GM12864 (cell line): ENCODE measurements around the gene FIGNL1.

Experiments
- DNase-seq: peaks from one replicate; pipeline ENCODE4 v3.0.0-alpha.2; 2011; ENCODE audit warnings: low read depth
- H3K4me3 ChIP-seq: 2 replicates; pipeline ENCODE4 v1.5.1; 2011; ENCODE audit warnings: mild to moderate bottlenecking, low read depth, low read length, control low read depth
- TF ChIP-seq, protein P1 (sequence below): IDR thresholded peaks from 2 replicates; pipeline ENCODE4 v1.5.1; 2011; ENCODE audit warnings: low read depth, mild to moderate bottlenecking, moderate library complexity, low read length, control low read depth, inconsistent platforms; ENCODE audit errors: missing control alignments

Gene FIGNL1

DNA sequence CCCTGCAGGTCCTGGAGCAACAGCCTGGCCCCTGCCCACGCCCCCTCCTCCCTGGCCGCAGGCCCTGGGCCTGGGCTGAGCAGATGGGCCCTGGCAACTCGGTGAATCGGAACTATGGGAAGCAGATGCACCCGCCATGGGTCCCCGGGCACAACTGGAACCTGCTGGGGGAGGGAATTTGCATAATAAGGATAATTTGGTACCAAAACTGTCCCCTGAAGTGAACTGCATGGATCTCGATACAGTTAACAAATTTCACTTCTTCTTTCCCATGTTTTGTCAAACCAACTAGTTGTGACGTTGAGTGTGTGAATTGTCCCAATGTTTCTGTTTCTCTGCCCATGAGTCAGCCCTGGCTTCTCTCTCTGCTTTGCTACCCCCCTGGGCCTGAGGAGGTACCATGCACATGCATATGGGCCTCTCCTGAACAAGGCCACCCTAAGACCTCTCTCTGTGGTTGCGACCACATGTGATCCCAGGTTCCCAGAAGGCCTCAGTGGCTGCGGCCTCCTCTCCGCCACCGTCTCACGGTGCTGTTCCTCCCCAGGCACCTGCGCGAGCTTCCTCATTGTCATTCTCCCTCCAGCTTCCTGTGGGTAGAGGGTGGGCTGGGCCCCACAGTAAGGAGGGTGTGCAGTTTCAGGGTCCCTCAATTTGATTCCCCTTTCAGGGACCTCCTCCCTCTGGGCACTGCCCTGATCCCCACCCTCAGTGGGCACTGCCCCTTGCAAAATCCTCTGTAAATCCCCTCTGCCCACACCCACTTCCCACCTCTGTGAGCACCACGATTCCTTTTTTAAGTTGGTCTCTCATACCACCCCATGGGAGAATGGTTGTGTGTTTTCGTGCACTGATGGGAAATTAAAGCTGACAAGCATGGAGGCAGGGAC, 40.0 kb downstream of the FIGNL1 start:
- H3K4me3 ChIP-seq, result no peak overlapping the region
- DNase-seq, result peak; percentile 41
- TF ChIP-seq, protein P1, sequence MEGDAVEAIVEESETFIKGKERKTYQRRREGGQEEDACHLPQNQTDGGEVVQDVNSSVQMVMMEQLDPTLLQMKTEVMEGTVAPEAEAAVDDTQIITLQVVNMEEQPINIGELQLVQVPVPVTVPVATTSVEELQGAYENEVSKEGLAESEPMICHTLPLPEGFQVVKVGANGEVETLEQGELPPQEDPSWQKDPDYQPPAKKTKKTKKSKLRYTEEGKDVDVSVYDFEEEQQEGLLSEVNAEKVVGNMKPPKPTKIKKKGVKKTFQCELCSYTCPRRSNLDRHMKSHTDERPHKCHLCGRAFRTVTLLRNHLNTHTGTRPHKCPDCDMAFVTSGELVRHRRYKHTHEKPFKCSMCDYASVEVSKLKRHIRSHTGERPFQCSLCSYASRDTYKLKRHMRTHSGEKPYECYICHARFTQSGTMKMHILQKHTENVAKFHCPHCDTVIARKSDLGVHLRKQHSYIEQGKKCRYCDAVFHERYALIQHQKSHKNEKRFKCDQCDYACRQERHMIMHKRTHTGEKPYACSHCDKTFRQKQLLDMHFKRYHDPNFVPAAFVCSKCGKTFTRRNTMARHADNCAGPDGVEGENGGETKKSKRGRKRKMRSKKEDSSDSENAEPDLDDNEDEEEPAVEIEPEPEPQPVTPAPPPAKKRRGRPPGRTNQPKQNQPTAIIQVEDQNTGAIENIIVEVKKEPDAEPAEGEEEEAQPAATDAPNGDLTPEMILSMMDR, result no peak

DNA sequence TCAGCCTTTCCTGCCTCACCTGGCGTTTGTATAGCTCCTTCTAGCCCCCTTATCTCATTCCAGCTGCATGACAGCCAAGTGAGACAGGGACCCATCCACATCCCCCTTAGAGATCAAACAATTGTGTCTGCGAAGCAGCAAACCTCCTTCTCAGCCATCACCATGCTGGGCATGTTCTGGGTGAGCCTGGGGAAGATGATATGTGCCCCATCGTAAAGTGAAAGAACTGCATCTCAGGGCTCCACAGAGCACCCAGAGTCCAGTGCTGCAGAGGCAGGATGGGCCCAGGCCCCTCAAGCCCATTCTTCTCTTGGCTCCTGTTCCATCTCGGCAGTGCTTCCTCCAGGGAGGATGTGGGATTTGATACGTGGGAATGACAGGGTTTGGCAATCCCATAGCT, 43.2 kb downstream of the FIGNL1 start:
- no peak for DNase-seq
- TF ChIP-seq, protein P1, result no peak

DNA sequence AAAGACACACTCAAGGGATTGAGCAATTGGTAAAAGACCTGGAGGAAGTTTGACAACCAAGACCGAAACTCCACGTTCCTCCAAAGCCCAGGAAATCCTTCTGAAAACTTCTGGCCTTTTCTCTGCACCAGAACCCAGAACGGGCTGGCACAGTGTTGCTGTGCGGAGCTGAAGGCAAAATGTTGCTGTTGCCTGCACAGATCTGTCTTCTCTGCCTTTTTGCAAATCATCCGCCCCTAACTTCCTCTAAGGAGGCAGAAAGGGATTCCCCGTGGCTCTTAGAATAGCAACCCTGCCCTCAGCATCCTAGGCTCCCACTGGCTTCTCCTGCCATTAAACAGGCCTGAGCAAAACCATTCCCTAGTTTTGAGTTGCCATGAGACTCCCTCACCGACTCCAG, 44.9 kb downstream of the FIGNL1 start:
- TF ChIP-seq, protein P1, result no peak
- no peak for DNase-seq
- no peak overlapping the region for H3K4me3 ChIP-seq

More for the DNA sequence above, 43.2 kb downstream of the FIGNL1 start:
- no peak overlapping the region for H3K4me3 ChIP-seq

DNA sequence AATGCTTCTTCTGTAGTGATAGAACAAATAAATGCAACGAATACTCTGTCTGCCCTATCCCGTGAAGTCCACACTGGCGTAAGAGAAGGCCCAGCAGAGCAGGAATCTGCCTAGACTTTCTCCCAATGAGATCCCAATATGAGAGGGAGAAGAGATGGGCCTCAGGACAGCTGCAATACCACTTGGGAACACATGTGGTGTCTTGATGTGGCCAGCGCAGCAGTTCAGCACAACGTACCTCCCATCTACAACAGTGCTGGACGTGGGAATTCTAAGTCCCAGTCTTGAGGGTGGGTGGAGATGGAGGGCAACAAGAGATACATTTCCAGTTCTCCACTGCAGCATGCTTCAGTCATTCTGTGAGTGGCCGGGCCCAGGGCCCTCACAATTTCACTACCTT, 45.8 kb downstream of the FIGNL1 start:
- TF ChIP-seq, protein P1, result peak; percentile 33
- no peak overlapping the region for H3K4me3 ChIP-seq
- no peak for DNase-seq

DNA sequence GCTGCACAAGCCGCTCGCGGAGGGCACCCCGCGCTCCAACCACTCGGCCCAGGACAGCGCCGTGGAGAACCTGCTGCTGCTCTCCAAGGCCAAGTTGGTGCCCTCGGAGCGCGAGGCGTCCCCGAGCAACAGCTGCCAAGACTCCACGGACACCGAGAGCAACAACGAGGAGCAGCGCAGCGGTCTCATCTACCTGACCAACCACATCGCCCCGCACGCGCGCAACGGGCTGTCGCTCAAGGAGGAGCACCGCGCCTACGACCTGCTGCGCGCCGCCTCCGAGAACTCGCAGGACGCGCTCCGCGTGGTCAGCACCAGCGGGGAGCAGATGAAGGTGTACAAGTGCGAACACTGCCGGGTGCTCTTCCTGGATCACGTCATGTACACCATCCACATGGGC, 50.0 kb downstream of the FIGNL1 start:
- TF ChIP-seq, protein P1, result no peak
- no peak overlapping the region for H3K4me3 ChIP-seq
- DNase-seq, result no peak

DNA sequence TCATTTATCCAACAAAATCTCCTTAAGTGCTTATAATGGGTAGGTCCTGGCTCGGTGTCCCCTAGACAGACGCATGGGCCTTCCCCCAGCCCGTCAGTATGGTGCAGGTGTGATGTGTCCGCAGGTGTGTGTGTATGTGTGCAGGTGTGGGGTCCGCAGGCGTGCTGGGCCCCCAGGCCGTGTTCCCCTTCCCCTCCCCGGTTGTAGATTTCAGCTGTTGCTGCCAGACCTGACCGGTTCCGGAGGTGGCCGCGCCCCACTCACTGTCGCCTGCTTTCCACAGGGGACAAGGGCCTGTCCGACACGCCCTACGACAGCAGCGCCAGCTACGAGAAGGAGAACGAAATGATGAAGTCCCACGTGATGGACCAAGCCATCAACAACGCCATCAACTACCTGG, 50.5 kb downstream of the FIGNL1 start:
- TF ChIP-seq, protein P1, result no peak
- no peak overlapping the region for H3K4me3 ChIP-seq
- DNase-seq, result no peak

DNA sequence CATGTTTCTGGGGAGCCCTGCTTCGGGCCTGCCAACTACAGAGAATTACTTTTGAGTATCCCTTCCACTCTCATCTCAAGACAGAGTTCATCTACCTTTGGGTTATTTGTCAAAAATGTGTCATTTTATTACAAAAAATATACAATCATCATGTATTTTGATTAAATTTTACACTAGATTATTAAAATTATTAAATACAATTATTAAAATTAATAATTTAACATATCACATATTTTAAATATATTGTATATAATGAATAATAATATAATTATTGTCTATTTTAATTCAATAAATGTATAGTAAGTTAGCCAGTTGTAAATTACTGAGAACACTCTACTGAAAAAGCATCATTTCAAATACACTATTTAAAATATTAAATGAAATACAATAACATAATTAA, 50.9 kb downstream of the FIGNL1 start:
- no peak for DNase-seq
- TF ChIP-seq, protein P1, result no peak
- H3K4me3 ChIP-seq, result no peak overlapping the region
